Activated effector memory CD4-positive, alpha-beta T cell treated with anti-CD3 and anti-CD28 coated beads, Interleukin-2, amount 50 U/mL, for 16 hours (primary cell): Measurements from ENCODE around the gene CAPZA2.

Experiments
- DNase-seq: peaks from one replicate; pipeline ENCODE4 v3.0.0-alpha.2; 2020

The CAPZA2 gene

GRCh38 chr7:116862951-116863670, 724 bp downstream of the CAPZA2 start:
- no peak for DNase-seq

GRCh38 chr7:116863936-116864500, 1.6 kb downstream of the CAPZA2 start:
- DNase-seq, result no peak

- DNase-seq, result no peak
These were observed 8.8 kb downstream of the CAPZA2 start for GRCh38 chr7:116871061-116871700.

GRCh38 chr7:116872026-116872425, 9.6 kb downstream of the CAPZA2 start:
- DNase-seq, result no peak

DNA sequence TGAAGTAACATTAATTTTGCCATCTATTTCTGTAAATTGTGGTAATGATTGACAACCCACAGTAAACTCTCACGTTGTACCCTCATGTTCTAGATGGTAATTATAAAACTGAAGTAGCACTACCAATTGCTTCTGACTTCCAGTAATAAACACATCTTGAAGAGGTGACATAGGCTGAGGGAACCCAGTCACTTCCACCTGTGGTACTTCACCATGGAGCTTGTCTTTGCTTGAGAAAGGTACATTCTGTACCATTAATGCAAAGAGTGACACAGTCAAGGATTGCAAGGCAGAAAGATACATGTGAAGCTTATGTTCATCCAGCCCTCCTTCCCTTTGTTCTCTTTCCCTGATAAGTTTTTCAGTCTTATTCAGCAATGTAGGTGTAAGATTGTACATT, 11.2 kb downstream of the CAPZA2 start:
- DNase-seq, result no peak

GRCh38 chr7:116876664-116877442, 14.5 kb downstream of the CAPZA2 start:
- DNase-seq, result no peak

- DNase-seq, result no peak
These were observed 15.2 kb downstream of the CAPZA2 start for GRCh38 chr7:116877443-116878217.

DNA sequence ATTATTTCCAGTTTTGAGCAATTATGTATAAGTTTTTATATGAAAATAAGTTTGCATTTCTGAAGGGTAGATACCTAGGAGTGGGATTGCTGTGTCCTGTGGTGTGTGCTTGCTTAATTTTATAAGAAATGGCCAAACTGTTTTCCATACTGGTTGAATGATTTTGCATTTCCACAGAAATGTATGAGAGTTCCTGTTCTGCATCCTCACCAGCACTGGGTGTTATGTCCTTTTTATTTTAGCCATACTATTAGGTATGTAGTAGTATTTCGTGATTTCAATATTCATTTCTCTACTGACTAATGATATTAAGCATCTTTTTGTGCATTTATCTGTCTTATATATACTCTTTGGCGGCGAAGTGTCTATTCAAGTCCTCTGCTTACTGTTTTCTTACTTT, 22.3 kb downstream of the CAPZA2 start:
- no peak for DNase-seq

- DNase-seq, result no peak
These were observed 23.3 kb downstream of the CAPZA2 start for GRCh38 chr7:116885724-116886123.

DNA sequence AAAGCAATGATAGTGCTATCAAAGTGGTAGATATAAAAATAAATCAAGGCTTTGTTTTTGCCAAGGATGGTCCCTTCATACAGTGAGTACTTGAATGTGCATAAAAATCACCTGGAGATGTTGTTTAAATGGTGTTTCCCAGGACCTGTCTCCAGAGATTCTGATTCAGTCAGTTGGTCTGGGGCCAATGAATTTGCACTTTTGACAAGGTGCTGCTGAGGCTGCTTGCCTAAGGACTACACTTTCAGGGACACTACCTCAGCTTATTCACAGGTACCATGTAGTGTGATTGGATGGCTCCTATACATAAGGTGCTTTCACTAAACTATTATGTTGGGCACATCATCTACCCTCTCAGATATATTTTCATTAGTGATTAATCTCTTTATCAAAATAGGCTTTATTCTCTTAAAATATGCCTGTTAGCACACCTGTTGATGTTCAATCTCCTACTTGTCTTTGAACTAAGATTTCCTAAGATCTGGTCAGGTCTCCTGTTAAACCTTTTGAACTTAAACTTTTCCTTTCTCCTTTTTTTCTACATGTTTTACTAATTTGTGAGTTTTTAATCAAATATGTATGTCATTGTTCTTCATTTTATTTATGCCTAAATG, 24.3 kb downstream of the CAPZA2 start:
- DNase-seq, result no peak

GRCh38 chr7:116888895-116889294, 26.5 kb downstream of the CAPZA2 start:
- no peak for DNase-seq

- DNase-seq, result no peak
These were observed 33.5 kb downstream of the CAPZA2 start for GRCh38 chr7:116895849-116896248.

DNA sequence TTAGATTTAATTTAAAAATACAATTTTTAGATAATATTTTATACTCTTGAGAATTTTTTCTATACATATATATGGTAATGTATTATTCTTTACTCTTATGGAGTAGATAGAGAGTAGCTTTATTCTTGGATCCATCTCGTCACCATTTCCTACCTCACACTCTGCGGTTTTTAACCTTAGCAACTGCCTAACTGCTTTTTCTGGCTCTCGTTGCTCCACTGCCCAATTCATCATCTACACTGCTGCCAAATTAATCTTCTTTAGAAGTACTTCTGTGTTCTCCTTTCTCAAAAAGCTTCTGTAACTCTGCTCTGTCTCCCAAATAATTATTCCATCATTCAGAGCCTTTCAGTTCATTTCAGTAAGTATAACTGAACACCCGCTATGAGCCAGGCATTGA, 35.3 kb downstream of the CAPZA2 start:
- no peak for DNase-seq

DNA sequence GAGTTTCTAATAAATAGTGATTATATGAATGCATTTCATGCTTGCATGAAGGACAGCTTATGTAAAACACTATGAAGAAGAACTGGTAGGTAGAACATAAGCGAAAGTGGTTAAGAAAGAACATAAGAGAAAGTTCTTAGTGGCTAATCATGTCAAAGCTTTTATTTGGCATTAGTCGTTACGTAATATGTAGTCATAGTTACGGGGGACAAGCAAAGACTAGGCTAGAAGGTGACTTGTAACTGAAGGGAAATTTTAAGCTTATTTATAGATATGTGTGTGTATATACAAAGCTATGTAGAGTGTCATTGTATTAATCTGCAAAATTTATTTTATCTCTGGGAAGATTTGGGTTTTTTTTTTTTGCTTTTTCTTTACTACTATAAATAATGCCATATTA, 36.9 kb downstream of the CAPZA2 start:
- DNase-seq, result no peak

- DNase-seq, result no peak
These were observed 38.8 kb downstream of the CAPZA2 start for GRCh38 chr7:116901143-116901542.

GRCh38 chr7:116902867-116903266, 40.5 kb downstream of the CAPZA2 start:
- DNase-seq, result no peak

DNA sequence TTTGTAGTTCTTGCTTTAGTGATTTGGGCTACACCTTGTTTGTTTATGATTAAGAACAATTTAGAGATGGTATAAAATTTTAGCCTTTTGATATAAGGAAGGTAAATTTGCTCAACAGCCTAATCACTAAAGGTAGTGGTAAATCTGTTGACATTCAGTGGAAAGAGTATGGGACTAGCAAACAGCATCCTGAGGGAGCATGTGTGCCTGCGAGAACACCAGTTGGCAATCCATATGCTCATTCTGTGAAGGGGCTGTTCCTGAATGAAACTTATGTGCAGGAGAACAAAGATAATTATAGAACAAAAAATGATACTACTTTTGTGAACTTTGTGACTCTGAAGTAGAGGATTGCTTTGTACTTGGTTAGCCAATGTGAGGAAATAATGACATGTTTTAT, 44.0 kb downstream of the CAPZA2 start:
- DNase-seq, result no peak

DNA sequence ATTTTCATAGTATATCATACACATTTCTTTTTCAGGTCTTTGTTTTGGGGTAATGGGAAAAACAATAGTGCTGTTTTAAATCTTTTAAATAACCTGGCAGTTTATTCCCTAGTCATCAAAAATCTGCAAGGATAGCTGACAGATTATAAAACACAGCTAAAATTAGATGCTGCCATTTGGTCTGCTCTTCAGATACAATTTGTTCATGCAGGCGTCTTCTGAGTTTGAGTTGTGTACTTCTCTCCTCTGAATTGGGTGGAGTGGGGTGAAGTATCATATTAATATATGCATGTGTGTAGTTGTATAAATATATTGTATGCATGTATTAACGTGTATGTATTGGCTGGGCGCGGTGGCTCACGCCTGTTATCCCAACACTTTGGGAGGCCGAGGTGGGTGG, 48.0 kb downstream of the CAPZA2 start:
- DNase-seq, result no peak

DNA sequence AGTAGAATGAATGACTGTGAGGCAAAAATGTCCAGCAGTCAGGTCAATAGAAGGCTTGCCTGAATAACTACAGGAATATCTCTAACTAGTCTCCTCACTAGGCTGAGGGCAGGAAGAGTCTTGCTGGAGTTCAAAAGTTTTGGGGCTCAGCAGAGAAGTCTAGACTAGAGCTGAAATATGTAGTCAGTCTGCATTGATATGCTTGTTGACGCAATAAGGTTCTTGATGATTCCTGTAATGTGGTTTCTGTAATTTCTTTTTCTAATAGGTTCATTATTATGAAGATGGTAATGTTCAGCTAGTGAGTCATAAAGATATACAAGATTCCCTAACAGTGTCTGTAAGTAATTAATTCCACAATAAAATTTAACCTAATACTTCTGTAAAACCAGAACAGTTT, 49.4 kb downstream of the CAPZA2 start:
- DNase-seq, result no peak

DNA sequence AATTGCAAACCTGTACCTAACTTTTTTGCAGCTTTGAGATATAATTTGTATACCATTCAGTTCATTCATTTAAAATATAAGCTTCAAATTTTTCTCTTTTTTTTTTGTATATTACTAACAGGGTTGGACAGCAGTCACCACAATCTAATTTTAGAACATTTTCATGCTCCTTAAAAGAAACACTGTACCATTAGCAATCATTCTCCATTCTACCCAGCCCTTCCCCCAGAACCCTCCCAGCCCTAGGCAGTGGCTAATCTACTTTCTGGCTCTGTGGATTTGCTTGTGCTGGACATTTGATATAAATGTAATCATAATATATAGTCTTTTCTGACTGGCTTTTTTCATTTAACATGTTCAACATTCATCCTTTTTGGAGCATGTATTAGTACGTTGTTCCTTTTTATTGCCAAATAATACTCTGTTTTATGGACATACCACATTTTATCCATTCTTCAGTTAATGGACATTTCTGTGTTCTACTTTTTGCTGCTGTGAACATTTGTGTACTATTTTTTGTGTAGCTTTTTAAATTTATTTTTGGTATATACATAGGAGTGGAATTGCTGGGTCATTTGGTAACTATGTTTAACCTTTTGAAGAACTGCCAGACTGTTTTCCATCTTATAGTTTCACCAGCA, 50.0 kb downstream of the CAPZA2 start:
- no peak for DNase-seq

- DNase-seq, result no peak
These were observed 56.3 kb downstream of the CAPZA2 start for GRCh38 chr7:116918704-116919103.

DNA sequence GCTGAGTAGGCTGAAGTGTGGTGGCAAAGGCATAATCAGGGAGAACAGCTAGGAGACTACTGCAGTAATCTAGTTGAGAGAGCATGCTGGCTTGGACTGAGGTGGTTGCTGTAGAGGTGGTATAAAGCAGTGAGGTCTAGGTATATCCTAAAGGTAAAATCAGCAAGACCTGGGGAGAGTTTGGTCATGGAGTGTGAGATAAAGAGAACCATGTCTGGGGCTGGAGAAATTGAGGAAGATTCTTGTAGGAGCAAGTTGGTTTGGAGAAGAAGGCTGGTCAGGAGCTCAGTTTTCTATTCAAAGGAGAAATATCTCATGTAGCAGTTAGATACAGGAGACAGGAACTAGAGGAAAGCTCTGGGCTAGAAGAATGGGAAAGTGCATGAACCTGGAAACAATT, 58.0 kb downstream of the CAPZA2 start:
- DNase-seq, result no peak
